ENCODE results near the gene MARK2. TPM values are rescaled to one million over a fixed set of nuclear protein-coding genes. Genes with fewer than 3 reads are reported as not detected.

MARK2 gene
- polyA plus RNA-seq, 1 of the 3 experiments (the other 2 are of a cell fraction) = 18.8 TPM

DNA sequence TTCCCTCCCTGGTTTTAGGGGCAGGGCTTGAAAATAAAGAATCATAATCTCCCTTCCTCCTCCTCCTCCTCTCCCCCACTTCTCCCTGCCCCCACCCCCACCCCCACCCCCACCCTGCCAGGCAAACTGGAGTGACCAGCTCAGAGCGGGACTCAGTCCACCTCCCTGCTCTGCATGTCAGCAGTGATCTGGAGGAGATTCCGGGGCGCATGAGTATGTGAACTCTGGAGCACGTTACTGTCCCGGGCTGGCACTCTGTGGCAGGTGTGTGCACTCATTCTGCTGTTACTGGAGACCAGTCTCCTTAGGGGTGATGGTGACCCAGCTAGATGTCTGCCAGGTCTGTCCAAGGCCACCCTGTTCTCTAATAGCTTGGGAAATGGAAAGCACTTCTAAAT lies 33.9 kb downstream of the MARK2 start:
- no peaks in the 10 kb centered on the region for H3K36me3 ChIP-seq (replicated peaks in 1 of 2; ENCODE audit: control insufficient read depth in 1 of 2, insufficient read depth in 2 of 2, low read length in 1 of 2)
- H3K27ac ChIP-seq (ENCODE audit: low read depth in 2 of 2, low read length in 1 of 2) = peak overlapping the region in 1 of 2 experiments; percentile 59; a peak in 1 of 4 replicates
- H3K4me1 ChIP-seq (ENCODE audit: control insufficient read depth in 1 of 2, insufficient read depth in 2 of 2, low read depth in 1 of 2, low read length in 1 of 2) = peaks cover 16 to 34% of the 10 kb centered on the region in 2 experiments; a peak in 3 of 4 replicates
- no peak overlapping the region for H3K4me2 ChIP-seq
- no peaks in the 10 kb centered on the region for H3K9me2 ChIP-seq
- POLR2A ChIA-PET = interaction anchor here (0.5 kb wide), 1 partner anchor 96 kb away, joined by 4 read pairs; no protein-coding TSS in a partner anchor
- no peak overlapping the region for H2AFZ ChIP-seq (ENCODE audit: low read depth)
- H3K79me2 ChIP-seq (ENCODE audit: insufficient read depth) = peaks cover 77% of the 10 kb centered on the region
- TF ChIP-seq IRF3 (IDR thresholded peaks at IDR 0.05; ENCODE audit: low read depth, low read length) (no peak), JUND (IDR thresholded peaks at IDR 0.05) (no peak), EZH2phosphoT487 (IDR thresholded peaks at IDR 0.05; ENCODE audit: borderline replicate concordance, low read depth) (no peak), NFIC (IDR thresholded peaks at IDR 0.05; ENCODE audit: borderline replicate concordance) (no peak), POLR2AphosphoS5 (IDR thresholded peaks at IDR 0.05; ENCODE audit: low read depth, low read length) (no peak), SIN3A (IDR thresholded peaks at IDR 0.05; ENCODE audit: borderline replicate concordance, low read depth, low read length) (no peak), SMC3 (IDR thresholded peaks at IDR 0.05; ENCODE audit: low read depth, low read length) (no peak), PBX3 (IDR thresholded peaks at IDR 0.05) (no peak), GABPA (IDR thresholded peaks at IDR 0.05; ENCODE audit: low read depth) (no peak), FOSL2 (IDR thresholded peaks at IDR 0.05; ENCODE audit: borderline replicate concordance, low read depth) (no peak), REST (IDR thresholded peaks at IDR 0.05; ENCODE audit: low read depth, low read length) (no peak), EP300 (IDR thresholded peaks at IDR 0.05; ENCODE audit: borderline replicate concordance in 1 of 2, low read depth in 1 of 2, low read length in 1 of 2) (no peak), MAX (IDR thresholded peaks at IDR 0.05; ENCODE audit: low read depth) (no peak), NRF1 (IDR thresholded peaks at IDR 0.05; ENCODE audit: low read depth, low read length) (no peak), CHD2 (IDR thresholded peaks at IDR 0.05; ENCODE audit: low read length, partially characterized antibody) (no peak), RAD21 (IDR thresholded peaks at IDR 0.05; ENCODE audit: low read length) (no peak)
- TF ChIP-seq, protein P1, sequence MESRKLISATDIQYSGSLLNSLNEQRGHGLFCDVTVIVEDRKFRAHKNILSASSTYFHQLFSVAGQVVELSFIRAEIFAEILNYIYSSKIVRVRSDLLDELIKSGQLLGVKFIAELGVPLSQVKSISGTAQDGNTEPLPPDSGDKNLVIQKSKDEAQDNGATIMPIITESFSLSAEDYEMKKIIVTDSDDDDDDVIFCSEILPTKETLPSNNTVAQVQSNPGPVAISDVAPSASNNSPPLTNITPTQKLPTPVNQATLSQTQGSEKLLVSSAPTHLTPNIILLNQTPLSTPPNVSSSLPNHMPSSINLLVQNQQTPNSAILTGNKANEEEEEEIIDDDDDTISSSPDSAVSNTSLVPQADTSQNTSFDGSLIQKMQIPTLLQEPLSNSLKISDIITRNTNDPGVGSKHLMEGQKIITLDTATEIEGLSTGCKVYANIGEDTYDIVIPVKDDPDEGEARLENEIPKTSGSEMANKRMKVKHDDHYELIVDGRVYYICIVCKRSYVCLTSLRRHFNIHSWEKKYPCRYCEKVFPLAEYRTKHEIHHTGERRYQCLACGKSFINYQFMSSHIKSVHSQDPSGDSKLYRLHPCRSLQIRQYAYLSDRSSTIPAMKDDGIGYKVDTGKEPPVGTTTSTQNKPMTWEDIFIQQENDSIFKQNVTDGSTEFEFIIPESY (IDR thresholded peaks at IDR 0.05; ENCODE audit: borderline replicate concordance, low read depth) = no peak
- TF ChIP-seq, protein P2, sequence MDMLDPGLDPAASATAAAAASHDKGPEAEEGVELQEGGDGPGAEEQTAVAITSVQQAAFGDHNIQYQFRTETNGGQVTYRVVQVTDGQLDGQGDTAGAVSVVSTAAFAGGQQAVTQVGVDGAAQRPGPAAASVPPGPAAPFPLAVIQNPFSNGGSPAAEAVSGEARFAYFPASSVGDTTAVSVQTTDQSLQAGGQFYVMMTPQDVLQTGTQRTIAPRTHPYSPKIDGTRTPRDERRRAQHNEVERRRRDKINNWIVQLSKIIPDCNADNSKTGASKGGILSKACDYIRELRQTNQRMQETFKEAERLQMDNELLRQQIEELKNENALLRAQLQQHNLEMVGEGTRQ (IDR thresholded peaks at IDR 0.05; ENCODE audit: borderline replicate concordance, low read depth, low read length) = no peak
- TF ChIP-seq, protein P3, sequence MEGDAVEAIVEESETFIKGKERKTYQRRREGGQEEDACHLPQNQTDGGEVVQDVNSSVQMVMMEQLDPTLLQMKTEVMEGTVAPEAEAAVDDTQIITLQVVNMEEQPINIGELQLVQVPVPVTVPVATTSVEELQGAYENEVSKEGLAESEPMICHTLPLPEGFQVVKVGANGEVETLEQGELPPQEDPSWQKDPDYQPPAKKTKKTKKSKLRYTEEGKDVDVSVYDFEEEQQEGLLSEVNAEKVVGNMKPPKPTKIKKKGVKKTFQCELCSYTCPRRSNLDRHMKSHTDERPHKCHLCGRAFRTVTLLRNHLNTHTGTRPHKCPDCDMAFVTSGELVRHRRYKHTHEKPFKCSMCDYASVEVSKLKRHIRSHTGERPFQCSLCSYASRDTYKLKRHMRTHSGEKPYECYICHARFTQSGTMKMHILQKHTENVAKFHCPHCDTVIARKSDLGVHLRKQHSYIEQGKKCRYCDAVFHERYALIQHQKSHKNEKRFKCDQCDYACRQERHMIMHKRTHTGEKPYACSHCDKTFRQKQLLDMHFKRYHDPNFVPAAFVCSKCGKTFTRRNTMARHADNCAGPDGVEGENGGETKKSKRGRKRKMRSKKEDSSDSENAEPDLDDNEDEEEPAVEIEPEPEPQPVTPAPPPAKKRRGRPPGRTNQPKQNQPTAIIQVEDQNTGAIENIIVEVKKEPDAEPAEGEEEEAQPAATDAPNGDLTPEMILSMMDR (IDR thresholded peaks at IDR 0.05) = no peak
- CTCF ChIA-PET = interaction anchor here (0.8 to 2.3 kb wide), 10 partner anchors 10 to 73 kb away, joined by 3 to 13 read pairs (median 6); no protein-coding TSS in a partner anchor
- H3K9me3 ChIP-seq = no peaks in the 10 kb centered on the region
- H3K9ac ChIP-seq = no peak overlapping the region
- no peak overlapping the region for H3K4me3 ChIP-seq (ENCODE audit: low read depth in 2 of 2, low read length in 1 of 2)
- H3K27me3 ChIP-seq (ENCODE audit: insufficient read depth) = no peaks in the 10 kb centered on the region
- H3F3A ChIP-seq (replicated peaks; ENCODE audit: insufficient read depth) = no peaks in the 10 kb centered on the region
- 80% methylated on average over 3 of the region's 5 CpGs for WGBS (ENCODE audit: low lambda C conversion rate)
- H4K20me1 ChIP-seq (ENCODE audit: insufficient read depth) = peaks cover 81% of the 10 kb centered on the region
- no peak for DNase-seq

Measured in SK-N-SH (cell line).